ENCODE results near the gene DDAH2.

- no peak for TF ChIP-seq POLR2A (IDR thresholded peaks at IDR 0.05)
- no peak for TF ChIP-seq CTCF (IDR thresholded peaks at IDR 0.05)
- no peak for TF ChIP-seq EP300 (IDR thresholded peaks at IDR 0.05)
- no peak for TF ChIP-seq POLR2AphosphoS5 (IDR thresholded peaks at IDR 0.05)
Measured at GRCh38 chr6:31734247-31734820, 5.2 kb upstream of the DDAH2 start.

Measured in sigmoid colon (tissue), 4 donors.